Activated T-cell treated with anti-CD3 and anti-CD28 coated beads for 1 hour (primary cell): ENCODE data around the gene ARID1B.
"Not testable (repeated sequence)": the region's sequence is repeated elsewhere in the genome, so short reads cannot be mapped to it uniquely, and the experiment has no call there.

Experiments used
- DNase-seq: peaks from one replicate; pipeline ENCODE4 v3.0.0-alpha.2; 2020; ENCODE audit warnings: low read depth

The ARID1B gene

DNA sequence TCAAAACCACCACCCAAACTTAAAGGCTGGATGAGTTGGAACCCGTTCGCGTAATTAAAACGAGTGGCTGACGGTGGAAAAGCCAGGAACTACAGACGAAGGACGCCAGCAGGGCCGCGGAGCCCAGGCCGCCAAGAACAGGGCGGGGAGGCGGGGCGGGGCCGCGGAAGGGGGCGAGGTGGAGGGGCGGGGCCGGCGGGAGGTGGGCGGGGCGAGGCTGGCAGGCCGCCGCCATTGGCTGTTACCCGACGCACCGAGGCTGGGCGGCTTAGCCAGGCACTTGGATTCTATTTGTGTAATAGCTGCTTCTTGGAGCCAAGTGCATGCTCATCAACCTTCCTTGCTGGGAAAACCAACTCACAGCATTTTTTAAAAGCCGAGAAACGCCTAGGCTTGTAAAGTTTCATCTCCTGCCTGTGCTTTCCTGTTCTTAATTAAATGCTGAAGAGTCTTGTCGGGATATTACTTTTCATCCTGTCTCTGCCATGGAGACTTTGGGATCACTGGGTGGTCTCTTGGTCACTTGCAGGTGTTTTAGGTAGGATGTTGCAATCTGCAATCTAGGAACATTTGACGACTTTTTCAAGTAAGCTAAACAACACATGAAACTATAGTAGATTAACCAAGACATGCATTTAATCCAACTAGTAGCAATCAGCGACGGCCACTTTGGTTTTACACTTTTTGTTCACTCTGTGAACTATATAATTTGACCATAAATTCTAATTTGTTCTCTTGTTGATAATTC lies 245.0 kb downstream of the ARID1B start:
- peak; percentile 81 for DNase-seq

DNA sequence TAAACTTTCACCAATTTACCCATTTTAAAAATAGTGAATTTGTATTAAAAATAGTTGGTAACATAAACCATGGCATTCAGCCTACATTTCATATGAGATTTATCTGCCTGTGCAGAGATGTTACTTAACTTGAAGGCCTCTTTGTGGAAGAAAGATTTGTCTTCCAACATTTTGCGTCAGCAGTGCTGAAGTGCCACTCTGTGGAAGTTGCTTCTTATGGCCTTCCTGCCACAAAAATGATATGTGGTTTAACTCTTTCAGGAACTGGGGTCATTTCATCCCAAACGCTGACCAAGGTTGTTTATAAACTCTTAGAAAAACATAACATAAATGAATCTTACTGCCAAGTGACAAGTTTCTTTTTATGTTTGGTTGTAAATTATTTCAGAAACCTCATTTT lies 246.8 kb downstream of the ARID1B start:
- DNase-seq = no peak

DNA sequence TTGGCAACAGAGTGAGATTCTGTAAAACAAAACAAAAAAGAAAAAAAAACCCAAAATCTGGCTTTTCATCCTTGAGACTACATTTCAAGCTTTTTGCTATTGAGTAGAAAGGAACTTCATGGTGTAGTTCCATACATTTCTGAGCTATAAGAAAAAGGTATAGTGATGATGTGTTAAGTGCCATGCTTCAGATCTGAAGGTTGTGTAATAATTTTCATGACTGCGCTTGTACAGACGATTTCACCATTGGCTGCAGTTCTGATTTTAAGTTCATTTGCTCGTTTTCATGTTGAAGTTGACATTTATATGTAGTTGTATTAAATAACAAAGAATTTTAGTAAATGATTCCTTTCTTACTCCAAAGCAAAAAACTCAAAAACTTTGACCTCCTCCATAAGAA lies 247.6 kb downstream of the ARID1B start:
- no peak for DNase-seq

DNA sequence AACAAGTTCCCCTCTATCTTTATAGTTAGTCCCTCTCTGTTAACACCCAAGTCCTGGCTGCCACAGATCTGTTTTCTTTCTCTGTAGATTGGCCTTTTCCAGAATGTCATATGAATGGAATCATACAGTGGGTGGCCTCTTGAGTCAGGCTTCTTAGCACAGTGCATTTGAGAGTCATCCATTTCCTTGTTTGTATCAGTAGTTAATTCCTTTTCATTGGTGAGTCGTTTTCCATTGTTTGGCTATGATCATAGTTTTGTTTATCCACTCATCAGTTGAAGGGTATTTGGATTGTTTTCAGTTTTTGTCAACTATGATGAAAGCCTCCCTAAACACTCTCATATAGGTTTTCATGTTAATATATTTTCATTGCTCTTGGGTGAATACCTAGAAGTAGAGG lies 248.3 kb downstream of the ARID1B start:
- DNase-seq = no peak

DNA sequence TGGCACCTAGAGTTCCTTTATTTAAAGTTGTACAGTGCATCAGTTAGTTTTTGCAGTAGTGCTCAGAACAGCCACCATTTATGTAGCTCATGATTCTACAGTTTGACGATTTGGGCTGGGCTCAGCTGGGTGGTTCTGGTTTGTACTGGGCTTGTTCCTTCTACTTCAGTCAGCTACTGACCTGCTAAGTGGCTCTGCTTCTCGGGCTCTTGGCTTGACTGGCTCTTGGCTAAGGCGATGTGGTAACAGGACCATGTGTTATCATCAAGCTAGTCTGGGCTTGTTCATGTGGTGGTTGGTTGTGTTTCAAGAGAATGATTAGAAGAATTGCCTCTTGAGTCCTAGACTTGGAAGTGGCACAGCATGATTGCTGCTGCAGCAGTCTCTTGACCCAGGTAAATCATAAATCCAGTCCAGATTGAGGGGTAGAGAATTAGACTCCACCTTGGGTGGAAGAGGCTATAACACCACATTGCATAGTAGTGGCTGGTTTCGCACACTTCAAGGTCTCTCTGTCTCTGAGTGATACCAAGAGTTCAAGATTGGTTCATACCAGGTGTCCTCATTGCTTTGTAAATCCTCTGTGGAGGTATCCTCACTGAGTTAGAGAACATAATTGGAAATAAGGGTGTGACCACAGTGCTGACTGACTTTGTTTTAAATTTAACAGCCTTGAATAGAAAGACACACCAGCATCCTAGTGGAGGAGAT lies 253.0 kb downstream of the ARID1B start:
- no peak for DNase-seq

DNA sequence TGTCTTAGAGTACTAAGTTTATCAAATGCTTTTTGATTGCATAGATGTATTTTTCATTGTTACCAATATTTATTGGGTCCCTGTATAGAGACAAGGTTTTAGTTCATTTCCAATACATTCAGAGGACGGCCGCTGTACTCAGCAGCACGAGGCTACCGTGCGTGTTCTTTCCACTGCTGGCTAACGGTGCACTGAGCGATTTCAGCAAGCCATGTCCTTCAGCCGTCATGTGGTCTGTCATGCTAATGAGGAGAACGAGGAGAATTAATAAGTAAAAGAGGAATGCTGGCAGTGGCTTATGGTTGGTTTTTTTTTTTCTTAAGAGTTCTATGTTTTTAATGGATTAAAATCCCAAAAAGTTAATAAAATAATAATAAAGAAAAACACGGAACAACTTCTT lies 253.6 kb downstream of the ARID1B start:
- DNase-seq = no peak

DNA sequence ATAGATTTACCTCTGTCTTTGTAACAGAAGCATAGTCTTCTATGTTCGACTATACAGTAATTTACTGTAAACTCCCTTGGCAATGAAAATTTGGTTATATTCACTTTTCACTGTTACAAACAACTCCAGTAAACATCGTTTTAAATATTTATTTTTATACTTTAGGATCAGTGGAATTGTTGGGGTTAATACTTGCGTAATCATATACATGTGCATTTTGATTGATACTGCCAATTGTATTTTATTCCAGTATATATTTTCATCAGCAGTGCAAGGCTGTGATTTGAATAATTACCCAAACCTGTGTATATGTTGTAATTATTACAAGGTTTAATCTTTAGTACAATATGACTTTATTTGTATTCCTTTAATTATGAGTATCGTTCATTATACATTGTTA lies 255.7 kb downstream of the ARID1B start:
- DNase-seq = no peak

DNA sequence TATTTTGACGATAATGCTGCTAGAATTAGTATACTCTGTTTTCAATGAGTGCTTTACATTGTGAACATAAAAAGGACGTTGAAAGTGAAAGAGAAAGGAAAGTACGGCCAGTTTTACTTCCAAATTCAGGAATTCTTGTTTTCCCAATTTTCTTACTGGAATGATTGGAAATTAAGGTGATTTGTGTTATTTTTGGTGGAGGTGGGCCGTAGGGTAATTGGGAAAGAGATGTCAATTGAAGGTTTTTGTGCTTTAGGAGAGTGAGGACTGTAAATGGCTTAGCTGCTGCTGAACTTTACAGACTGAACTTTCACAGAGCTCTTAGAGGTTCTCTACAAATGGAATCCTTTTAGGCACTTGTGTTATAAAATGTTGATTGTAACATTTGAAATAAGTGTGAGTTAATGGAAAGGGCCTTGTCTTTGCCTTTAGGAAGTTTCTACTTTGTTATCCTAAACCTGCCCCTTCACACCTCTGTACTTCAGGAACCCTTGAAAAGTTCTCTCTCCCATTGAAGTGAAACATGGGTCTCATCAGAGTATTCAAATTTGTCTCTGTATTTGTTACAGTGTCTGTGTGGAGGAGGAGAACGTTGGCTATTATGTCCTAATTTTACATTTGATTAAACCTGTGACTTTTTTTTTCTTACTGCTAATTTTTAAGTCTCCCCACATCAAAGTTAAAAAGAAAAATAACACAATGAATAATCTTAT lies 256.4 kb downstream of the ARID1B start:
- DNase-seq = no peak

DNA sequence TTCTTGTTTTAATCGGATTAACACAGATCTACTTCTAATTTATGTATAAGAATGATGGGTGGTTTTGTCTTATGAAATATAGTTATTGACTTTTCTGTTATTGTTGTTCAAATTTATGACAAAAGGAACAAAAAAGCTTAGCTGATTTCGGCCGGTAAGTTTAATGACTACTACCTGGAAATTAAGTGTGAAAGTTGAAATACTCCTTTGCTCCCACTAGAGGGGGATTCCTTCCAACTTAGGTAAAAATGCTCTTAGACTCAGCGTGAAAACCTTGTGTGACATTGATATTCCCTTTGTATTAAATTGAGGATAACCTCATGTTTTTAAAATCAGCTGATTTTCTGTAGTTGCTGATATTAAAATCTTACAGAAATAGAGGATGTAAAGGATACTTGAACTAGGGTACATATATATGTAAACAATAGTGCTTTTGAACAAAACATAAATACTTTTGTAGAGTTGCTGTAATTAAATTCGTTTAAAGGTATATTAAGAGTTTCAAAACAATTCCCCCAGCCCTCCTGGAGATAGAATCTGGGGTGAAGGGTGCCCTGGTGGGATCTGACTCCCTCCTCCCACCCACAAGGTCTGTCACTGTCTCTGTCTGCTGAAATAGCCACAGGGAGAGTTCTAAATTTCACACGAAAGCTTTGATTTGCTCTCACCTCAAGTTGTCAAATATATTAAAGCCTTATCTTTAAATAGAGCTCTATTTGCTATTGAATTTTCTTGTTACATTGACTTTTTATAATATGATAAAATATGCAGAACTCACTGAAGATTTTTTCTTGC lies 257.5 kb downstream of the ARID1B start:
- no peak for DNase-seq

DNA sequence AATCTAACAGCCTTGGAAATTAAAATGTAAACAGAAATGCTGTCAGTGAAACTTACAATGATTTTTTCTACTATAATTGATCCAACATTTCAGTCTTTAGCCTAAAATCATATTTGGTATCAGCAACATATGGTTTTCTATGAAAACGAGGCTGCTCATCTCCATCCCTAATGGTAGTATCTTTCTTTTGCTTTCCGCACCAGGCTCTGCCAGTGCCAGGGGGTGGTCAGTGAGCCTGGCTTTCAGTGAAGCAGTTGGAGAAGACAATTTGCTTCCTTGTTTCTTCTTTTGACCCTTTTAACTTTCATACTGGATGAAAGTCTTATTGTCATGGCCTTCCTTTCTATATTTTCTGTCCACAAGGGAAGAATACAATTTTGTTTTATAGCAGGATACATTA lies 258.4 kb downstream of the ARID1B start:
- DNase-seq = no peak

DNA sequence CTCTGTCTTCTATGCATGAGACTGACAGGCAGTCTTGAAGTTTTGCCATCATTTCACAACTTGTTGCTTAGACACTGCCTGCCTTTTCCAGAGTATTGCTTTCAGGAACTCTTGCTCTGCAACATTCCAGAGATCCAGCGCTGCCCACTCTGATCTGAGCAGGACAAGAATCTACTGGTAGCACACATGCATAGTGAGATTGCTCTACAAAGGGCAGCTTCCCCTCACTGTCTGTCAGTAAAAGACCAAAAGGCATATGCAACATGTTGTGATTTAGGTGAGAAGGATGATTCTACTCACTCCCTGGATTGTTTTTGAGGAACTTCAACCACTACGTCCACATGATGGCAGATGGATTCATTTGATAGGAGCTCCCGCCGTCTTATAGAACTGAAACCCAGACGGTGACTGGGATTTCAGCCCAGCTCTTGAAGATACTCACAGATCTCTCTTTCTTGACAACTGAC lies 259.1 kb downstream of the ARID1B start:
- DNase-seq = no peak

DNA sequence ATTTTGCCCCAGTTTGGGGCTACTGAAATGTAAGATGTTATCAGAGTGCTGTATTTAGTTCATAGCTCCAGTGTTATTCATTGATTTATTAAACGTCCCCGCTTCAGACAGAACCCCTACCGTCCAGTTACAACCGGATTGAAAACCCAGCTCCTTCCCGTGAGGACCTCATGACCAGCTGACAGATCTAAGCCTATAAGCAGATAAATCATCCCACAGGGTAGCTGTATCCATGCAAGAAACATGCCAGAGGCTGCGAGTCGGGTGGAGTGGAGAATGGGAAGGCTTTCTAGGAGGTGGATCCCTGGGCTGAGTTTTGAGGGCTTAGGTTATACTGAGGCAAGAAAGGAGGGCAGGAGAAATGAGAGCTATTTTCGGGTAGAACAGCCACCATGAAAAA lies 260.0 kb downstream of the ARID1B start:
- DNase-seq = no peak

DNA sequence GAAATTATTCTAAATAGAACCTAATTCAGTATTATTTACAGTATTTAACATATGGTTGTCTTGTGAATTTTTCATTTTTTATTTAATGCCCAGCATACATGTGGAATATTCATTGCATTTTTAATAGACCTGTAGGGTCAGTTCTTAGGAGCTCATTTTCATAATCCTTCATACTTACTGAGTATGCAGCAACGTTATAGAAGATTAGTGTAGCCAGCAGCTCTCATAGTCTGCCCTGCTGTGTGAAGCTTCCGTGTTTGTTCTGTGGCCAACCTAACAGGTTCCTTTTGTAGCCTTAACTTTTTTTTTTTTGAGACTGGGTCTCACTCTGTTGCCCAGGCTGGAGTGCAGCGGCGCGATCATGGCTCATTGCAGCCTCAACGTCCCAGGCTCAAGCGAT lies 261.4 kb downstream of the ARID1B start:
- no peak for DNase-seq

DNA sequence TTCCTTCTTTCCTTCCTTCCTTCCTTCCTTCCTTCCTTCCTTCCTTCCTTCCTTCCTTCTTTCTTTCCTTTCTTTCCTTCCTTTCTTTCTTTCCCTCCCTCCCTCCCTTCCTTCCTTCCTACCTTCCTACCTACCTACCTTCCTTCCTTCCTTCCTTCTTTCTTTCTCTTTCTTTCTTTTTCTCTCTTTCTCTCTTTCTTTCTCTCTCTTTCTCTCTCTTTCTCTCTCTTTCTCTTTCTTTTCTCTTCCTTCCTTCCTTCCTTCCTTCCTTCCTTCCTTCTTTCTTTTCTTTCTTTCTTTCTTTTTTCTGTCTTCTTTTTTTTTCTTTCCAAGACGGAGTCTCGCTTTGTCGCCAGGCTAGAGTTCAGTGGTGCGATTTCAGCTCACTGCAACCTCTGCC lies 262.5 kb downstream of the ARID1B start:
- not testable (repeated sequence) for DNase-seq

DNA sequence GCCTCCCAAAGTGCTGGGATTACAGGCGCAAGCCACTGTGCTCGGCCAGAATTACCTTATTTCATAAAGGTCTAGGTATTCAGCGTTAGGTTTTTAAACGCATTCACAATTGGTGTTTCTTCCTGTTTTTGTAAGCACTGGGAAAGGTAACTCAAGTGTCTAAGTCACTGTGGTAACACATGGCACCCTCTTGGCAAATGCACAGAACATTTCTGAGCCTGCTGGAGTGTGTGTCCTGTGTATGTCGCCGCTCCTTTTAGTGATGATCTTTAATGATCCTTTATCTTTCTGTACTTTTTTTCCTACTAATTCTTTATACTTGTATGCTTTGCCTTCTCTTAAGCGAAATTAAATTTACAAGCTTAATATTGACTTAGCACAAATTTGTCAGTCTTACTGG lies 263.0 kb downstream of the ARID1B start:
- DNase-seq = no peak

DNA sequence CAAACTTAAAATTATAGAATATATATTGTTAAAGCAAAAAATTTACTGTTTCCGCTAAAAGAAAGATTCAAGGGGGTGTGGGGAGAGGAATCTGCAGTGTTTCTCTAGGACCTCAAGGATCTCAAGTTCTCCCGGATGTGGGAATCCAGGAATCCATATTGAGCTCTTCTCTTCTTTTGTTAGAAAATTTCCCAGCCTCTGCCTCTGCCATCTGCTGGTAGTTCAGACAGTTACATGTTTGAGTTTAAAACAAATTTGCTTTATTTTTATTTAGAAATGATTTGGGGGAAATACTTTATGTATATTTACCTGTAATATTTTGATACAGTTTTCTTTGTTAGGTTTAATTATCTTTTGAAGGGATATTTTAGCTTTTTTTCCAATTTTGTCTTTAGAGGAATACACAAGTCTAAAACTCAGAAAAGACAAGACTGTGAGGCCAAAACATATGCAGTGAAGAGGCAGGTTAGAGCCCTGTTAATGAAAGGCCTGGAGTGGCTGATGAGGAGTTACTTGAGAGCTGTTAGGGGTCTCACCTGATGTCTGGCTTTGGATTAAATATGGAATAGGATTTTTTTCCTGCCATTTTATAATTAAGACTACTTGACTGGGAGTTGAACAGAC lies 268.8 kb downstream of the ARID1B start:
- no peak for DNase-seq

DNA sequence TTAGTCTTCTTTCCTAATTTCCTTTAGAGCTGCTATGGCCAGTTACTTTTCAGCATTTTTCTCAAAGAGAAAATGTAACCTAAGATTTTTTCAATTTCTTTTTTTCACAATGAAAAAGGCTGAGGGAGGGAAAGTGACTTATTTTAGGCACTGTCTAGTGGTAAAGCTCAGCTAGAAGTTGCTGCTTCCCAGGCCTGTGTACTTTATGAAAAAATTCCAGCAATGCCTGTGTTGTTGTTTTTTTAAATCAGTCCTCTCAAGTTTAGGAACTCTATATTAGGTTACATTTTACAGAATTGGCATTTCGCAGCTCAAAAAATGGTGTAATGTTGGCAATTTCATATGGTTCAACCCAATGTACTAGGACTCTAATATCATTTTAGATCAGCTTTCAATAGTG lies 269.6 kb downstream of the ARID1B start:
- no peak for DNase-seq

DNA sequence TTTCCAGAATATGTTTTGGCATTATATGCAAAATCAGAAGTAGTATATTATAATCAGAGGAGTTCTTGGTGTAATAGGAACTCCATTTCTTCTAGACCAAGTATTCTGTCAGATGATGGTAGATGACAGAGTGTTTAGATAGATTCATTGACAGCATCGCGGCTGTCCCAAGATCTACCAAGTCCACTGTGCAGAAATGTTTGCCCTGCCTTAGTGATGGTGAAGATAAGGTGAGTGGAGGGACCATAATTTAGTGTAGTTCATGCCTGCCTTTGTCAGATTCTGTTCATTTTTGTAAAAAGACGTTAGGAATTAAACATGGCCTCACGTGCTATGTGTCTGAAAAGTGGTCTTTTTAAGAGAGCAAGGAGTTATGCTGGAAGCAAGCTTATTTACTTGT lies 270.1 kb downstream of the ARID1B start:
- DNase-seq = no peak

DNA sequence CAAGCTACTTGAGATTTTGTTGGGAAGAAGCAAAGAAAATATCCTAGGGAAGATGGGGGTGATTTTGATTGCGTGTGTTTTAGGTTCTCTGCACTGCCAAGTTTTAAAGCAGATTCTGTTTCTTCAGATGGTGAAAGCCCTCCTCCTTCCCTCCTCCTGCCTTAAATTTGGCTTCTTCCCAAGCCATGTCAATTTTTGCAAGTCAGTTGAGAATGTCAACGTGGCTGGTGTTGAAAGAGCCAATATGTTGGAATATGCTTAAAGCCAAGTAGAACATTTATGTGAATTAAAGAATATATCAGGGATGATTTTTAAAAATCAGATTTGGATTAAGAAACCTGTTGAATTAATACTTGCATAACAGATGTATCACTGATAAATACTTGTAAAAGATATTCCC lies 270.8 kb downstream of the ARID1B start:
- no peak for DNase-seq

DNA sequence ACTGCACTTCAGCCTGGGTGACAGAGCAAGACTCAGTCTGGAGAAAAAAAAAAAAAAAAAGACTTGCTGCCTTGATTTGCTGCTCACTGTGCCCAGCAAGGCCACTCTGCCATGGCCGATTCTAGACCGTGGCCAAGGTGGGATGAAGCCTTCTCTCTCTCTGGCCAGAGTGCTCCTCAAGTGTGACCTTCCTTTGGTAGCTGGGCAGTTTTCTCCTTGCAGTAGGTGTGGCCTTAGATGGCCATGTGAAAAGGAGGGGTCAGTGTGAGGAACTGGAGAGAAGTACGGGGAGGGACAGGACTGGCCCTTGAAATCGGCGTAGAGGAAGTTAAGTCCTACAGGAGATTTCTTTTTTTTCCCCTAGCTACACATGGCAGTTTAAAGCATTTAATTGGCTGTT lies 272.0 kb downstream of the ARID1B start:
- no peak for DNase-seq

DNA sequence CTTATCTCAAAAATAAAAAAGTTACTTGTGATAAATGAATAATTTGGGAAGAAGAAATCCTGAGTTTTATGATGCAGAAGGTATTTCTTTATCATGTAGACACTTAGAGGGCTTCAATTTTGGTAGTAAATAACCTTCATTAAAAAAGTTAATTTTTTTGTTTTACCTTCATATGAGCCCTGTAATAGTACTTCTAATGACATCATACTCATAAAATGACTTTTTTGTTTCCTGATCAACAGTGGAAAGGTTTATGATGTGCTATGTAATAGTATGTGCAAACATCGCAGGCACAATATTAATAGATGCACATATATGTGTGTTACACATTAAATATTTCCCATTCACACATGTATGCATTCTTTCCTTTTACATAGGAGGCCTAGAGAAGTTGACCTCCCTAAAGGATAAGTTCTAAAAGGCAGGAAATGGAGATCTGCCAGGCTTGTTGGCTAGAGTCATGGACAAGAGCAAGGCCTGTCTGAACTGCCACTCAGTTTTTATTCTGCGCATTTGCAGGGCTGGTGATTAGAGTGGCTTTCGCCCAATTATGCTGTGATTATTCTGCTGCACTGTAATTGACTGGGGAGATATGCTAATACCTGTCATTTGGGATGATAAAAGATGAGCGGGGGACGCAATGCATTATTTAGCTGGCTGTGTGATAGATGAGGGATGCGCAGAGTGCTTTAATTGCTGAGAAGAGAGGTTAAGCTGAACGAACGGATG lies 273.5 kb downstream of the ARID1B start:
- DNase-seq = no peak
